DND-41 (cell line): ENCODE results near the gene SLC27A1.

ENCODE experiments used
- ATAC-seq: fragments of 200-7000 bp; cut with Tn5 transposase; 3 replicates; pipeline ENCODE4 v1.9.1; 2021; ENCODE audit warnings: low read depth; ENCODE audit not compliant: insufficient read depth
- DNase-seq: peaks from one replicate; pipeline ENCODE4 v3.0.0-alpha.2; 2020
- H2AFZ ChIP-seq: 2 replicates; pipeline ENCODE4 v1.6.0; 2012; ENCODE audit warnings: low read depth, low read length
- H3K27ac ChIP-seq: 2 replicates; pipeline ENCODE4 v1.5.1; 2012; ENCODE audit warnings: low read length, inconsistent platforms
- H3K27me3 ChIP-seq: fragments of 200-600 bp; sonication (generic); 2 replicates; pipeline ENCODE4 v1.6.0; 2012; ENCODE audit warnings: low read length, mild to moderate bottlenecking, inconsistent platforms; ENCODE audit not compliant: insufficient read depth, poor library complexity
- H3K36me3 ChIP-seq: 2 replicates; pipeline ENCODE4 v1.5.1; 2012; ENCODE audit warnings: low read length, inconsistent platforms; ENCODE audit not compliant: insufficient read depth
- H3K4me1 ChIP-seq: 2 replicates; pipeline ENCODE4 v1.5.1; 2012; ENCODE audit warnings: mild to moderate bottlenecking, low read length; ENCODE audit not compliant: insufficient read depth
- H3K4me2 ChIP-seq: 2 replicates; pipeline ENCODE4 v1.6.0; 2012; ENCODE audit warnings: mild to moderate bottlenecking, moderate library complexity, low read length, inconsistent platforms; ENCODE audit not compliant: insufficient read depth
- H3K4me3 ChIP-seq, 2 experiments: fragments of 200-600 bp in 1 of 2; shearing (Covaris generic) in 1 of 2; 2 replicates each; pipeline ENCODE4 v1.5.1; 2012 to 2016; ENCODE audit warnings: inconsistent platforms in 2 of 2, low read length in 2 of 2, mild to moderate bottlenecking in 2 of 2, low read depth in 1 of 2, moderate library complexity in 1 of 2
- H3K79me2 ChIP-seq: 2 replicates; pipeline ENCODE4 v1.6.0; 2012; ENCODE audit warnings: low read length, inconsistent platforms; ENCODE audit not compliant: insufficient read depth
- H3K9ac ChIP-seq: 2 replicates; pipeline ENCODE4 v1.6.0; 2012; ENCODE audit warnings: low read depth, mild to moderate bottlenecking, inconsistent platforms, low read length, moderate library complexity
- H3K9me3 ChIP-seq: 2 replicates; pipeline ENCODE4 v1.5.1; 2012; ENCODE audit warnings: low read length, moderate library complexity, mild to moderate bottlenecking, inconsistent platforms; ENCODE audit not compliant: insufficient read depth, severe bottlenecking
- H4K20me1 ChIP-seq: 2 replicates; pipeline ENCODE4 v1.6.0; 2012; ENCODE audit warnings: low read length; ENCODE audit not compliant: insufficient read depth
- CTCF ChIP-seq: IDR thresholded peaks from 2 replicates; pipeline ENCODE4 v1.5.1; 2012; ENCODE audit warnings: borderline replicate concordance, low read length, moderate library complexity, mild to moderate bottlenecking; ENCODE audit not compliant: poor library complexity, severe bottlenecking; ENCODE audit errors: extremely low read depth
- EZH2 ChIP-seq: IDR thresholded peaks from 3 replicates; pipeline ENCODE4 v1.6.1; 2012; ENCODE audit warnings: borderline replicate concordance, low read depth, mild to moderate bottlenecking, moderate library complexity, low read length, inconsistent platforms; ENCODE audit not compliant: severe bottlenecking

Gene SLC27A1

GRCh38 chr19:17529239-17530158, 59.2 kb downstream of the SLC27A1 start:
- no peak for ATAC-seq
- H3K27ac ChIP-seq, result no peak overlapping the region
- H2AFZ ChIP-seq, result no peak overlapping the region
- H3K9ac ChIP-seq, result no peak overlapping the region
- H3K4me3 ChIP-seq, result no peak overlapping the region
- TF ChIP-seq EZH2 (no peak), CTCF (no peak)
- H3K9me3 ChIP-seq, result no peaks in the 10 kb centered on the region
- H3K27me3 ChIP-seq, result no peaks in the 10 kb centered on the region
- H3K4me1 ChIP-seq, result peaks cover 27% of the 10 kb centered on the region
- H4K20me1 ChIP-seq, result no peaks in the 10 kb centered on the region
- H3K79me2 ChIP-seq, result no peaks in the 10 kb centered on the region
- DNase-seq, result no peak
- no peaks in the 10 kb centered on the region for H3K36me3 ChIP-seq
- H3K4me2 ChIP-seq, result no peak overlapping the region

- no peak for DNase-seq
- ATAC-seq, result no peak
These were observed 60.3 kb downstream of the SLC27A1 start for GRCh38 chr19:17530586-17530985.

GRCh38 chr19:17532116-17532515, 61.8 kb downstream of the SLC27A1 start:
- Histone ChIP-seq H3K79me2 (no peaks in the 10 kb centered on the region), H3K9ac (no peak overlapping the region), H3K36me3 (no peaks in the 10 kb centered on the region), H3K4me1 (peaks cover 6% of the 10 kb centered on the region), H3K4me2 (no peak overlapping the region), H3K27ac (no peak overlapping the region; the same call in 1 of the 2 replicates), H3K27me3 (no peaks in the 10 kb centered on the region), H4K20me1 (no peaks in the 10 kb centered on the region), H3K4me3 (no peak overlapping the region), H3K9me3 (no peaks in the 10 kb centered on the region), H2AFZ (no peak overlapping the region)
- TF ChIP-seq EZH2 (no peak), CTCF (no peak)
- ATAC-seq (no peak), DNase-seq (no peak)

More at GRCh38 chr19:17530586-17530985, 60.3 kb downstream of the SLC27A1 start:
- Histone ChIP-seq H3K9ac (no peak overlapping the region), H3K9me3 (no peaks in the 10 kb centered on the region), H3K79me2 (no peaks in the 10 kb centered on the region), H3K27ac (no peak overlapping the region), H3K4me3 (no peak overlapping the region), H3K4me2 (no peak overlapping the region), H4K20me1 (no peaks in the 10 kb centered on the region), H3K4me1 (peaks cover 21% of the 10 kb centered on the region), H3K36me3 (no peaks in the 10 kb centered on the region), H2AFZ (no peak overlapping the region), H3K27me3 (no peaks in the 10 kb centered on the region)
- TF ChIP-seq CTCF, result no peak
- TF ChIP-seq EZH2, result no peak
